HEK293 (cell line): ENCODE results near the gene FGFR2.
A peak's percentile ranks its signal among the peaks of the same experiment; 100 is the strongest.

ENCODE experiments used
- CTCF ChIA-PET: fragments of 350-600 bp; formaldehyde crosslinking; extraction: SDS; loops from one replicate; lab custom pipeline; 2021; ENCODE audit warnings: antibody characterized with exemption; lab: Yijun Ruan, JAX
- POLR2A ChIA-PET: fragments of 300-600 bp; formaldehyde crosslinking; extraction: SDS; loops from one replicate; lab custom pipeline; 2020; ENCODE audit warnings: antibody characterized with exemption, inconsistent platforms; lab: Yijun Ruan, JAX
- H3K27ac ChIP-seq: fragments of 200-500 bp; sonication (Bioruptor generic); 2 replicates; pipeline ENCODE4 v1.5.1; 2014; ENCODE audit warnings: low read depth, low read length, control low read depth, inconsistent platforms; ENCODE audit errors: extremely low read depth
- H3K36me3 ChIP-seq, 2 experiments: fragments of 200-500 bp in 1 of 2; sonication (Bioruptor generic) in 1 of 2; 1 replicate in 1 of 2; 2 replicates in 1 of 2; pipeline ENCODE4 v1.5.1; 2014 to 2017; ENCODE audit warnings: inconsistent platforms in 2 of 2, low read length in 2 of 2; ENCODE audit not compliant: control insufficient read depth in 2 of 2, insufficient read depth in 1 of 2
- H3K4me1 ChIP-seq: fragments of 200-500 bp; sonication (Bioruptor generic); 2 replicates; pipeline ENCODE4 v1.5.1; 2014; ENCODE audit warnings: mild to moderate bottlenecking, low read length, inconsistent platforms; ENCODE audit not compliant: control insufficient read depth, insufficient read depth
- H3K4me3 ChIP-seq: 2 replicates; pipeline ENCODE4 v1.5.1; 2011; ENCODE audit warnings: low read depth, mild to moderate bottlenecking, control low read depth, low read length, moderate library complexity
- H3K9me3 ChIP-seq: fragments of 200-500 bp; sonication (Bioruptor generic); 2 replicates; pipeline ENCODE4 v1.5.1; 2014; ENCODE audit warnings: low read depth, low read length, inconsistent platforms; ENCODE audit not compliant: control insufficient read depth, insufficient read depth
- HOXA7 ChIP-seq: sonication (generic); formaldehyde crosslinking; IDR thresholded peaks from 2 replicates; pipeline ENCODE4 v1.8.1; 2022; ENCODE audit warnings: missing genetic modification reagents, borderline replicate concordance
- MEIS1 ChIP-seq: sonication (generic); formaldehyde crosslinking; IDR thresholded peaks from 2 replicates; pipeline ENCODE4 v1.8.1; 2022; ENCODE audit warnings: missing genetic modification reagents, mild to moderate bottlenecking, borderline replicate concordance
- ZBTB17 ChIP-seq: fragments of 450-650 bp; formaldehyde crosslinking; IDR thresholded peaks from 2 replicates; pipeline ENCODE4 v1.5.1; 2016; ENCODE audit warnings: missing biosample characterization, missing genetic modification characterization
- ZFP41 ChIP-seq: fragments of 450-650 bp; formaldehyde crosslinking; IDR thresholded peaks from 2 replicates; pipeline ENCODE4 v1.5.1; 2016; ENCODE audit warnings: missing biosample characterization, missing genetic modification characterization, borderline replicate concordance
- ZNF10 ChIP-seq: fragments of 450-650 bp; formaldehyde crosslinking; IDR thresholded peaks from 2 replicates; pipeline ENCODE4 v1.5.1; 2017; ENCODE audit warnings: missing biosample characterization, missing genetic modification characterization
- ZNF239 ChIP-seq: fragments of 450-650 bp; formaldehyde crosslinking; IDR thresholded peaks from 2 replicates; pipeline ENCODE4 v1.5.1; 2016; ENCODE audit warnings: missing biosample characterization, missing genetic modification characterization
- ZNF335 ChIP-seq: fragments of 450-650 bp; formaldehyde crosslinking; conservative IDR thresholded peaks from 2 replicates; pipeline ENCODE4 v1.5.1; 2016; ENCODE audit warnings: missing biosample characterization, missing genetic modification characterization
- ZNF544 ChIP-seq: fragments of 450-650 bp; formaldehyde crosslinking; IDR thresholded peaks from 2 replicates; pipeline ENCODE4 v1.5.0; 2017; ENCODE audit warnings: missing biosample characterization, missing genetic modification characterization
- ZNF792 ChIP-seq: fragments of 450-650 bp; formaldehyde crosslinking; IDR thresholded peaks from 2 replicates; pipeline ENCODE4 v1.5.1; 2016; ENCODE audit warnings: missing biosample characterization, missing genetic modification characterization
- ZNF830 ChIP-seq: fragments of 450-650 bp; IDR thresholded peaks from 2 replicates; pipeline ENCODE4 v1.5.0; 2018; ENCODE audit warnings: missing biosample characterization, missing genetic modification characterization, low read depth, mild to moderate bottlenecking, moderate library complexity
- TF ChIP-seq, protein P1 (sequence below): fragments of 450-650 bp; formaldehyde crosslinking; conservative IDR thresholded peaks from 2 replicates; pipeline ENCODE4 v1.5.1; 2016; ENCODE audit warnings: low read depth, missing biosample characterization, missing genetic modification characterization
- TF ChIP-seq, protein P2 (sequence below): fragments of 450-650 bp; formaldehyde crosslinking; IDR thresholded peaks from 2 replicates; pipeline ENCODE4 v1.5.1; 2016; ENCODE audit warnings: missing biosample characterization, missing genetic modification characterization
- TF ChIP-seq, protein P3 (sequence below): fragments of 450-650 bp; formaldehyde crosslinking; optimal IDR thresholded peaks from 2 replicates; pipeline ENCODE3; 2016; ENCODE audit warnings: missing biosample characterization, mild to moderate bottlenecking, missing genetic modification characterization
- TF ChIP-seq, protein P4 (sequence below): fragments of 450-650 bp; formaldehyde crosslinking; IDR thresholded peaks from 2 replicates; pipeline ENCODE4 v1.5.1; 2016; ENCODE audit warnings: missing biosample characterization, missing genetic modification characterization

FGFR2 gene

DNA sequence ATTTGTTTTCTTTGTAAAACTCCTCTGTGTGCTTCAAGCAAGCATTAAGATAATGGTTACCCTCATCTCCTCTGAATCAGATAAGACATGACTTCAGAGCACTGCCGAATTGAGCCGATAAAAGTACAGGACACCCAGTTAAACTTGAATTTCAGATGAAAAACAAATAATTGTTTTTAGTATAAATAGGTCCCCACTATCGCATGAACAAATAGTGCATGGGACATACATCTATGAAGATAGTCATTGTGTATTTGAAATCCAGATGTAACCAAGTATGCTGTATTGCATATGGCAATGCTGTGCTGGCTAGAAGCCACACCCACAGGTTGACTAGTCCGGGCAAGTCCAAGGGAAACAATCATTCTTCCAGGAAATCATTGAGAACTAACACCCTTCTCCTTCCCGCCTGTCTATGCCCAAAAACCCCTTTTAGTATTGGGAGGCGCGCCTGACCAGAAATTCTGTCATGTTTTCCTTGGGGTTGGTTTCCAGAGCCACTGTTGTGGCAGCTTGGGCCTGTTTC is 12.6 kb upstream of the FGFR2 start (continued):
- TF ChIP-seq, protein P1, sequence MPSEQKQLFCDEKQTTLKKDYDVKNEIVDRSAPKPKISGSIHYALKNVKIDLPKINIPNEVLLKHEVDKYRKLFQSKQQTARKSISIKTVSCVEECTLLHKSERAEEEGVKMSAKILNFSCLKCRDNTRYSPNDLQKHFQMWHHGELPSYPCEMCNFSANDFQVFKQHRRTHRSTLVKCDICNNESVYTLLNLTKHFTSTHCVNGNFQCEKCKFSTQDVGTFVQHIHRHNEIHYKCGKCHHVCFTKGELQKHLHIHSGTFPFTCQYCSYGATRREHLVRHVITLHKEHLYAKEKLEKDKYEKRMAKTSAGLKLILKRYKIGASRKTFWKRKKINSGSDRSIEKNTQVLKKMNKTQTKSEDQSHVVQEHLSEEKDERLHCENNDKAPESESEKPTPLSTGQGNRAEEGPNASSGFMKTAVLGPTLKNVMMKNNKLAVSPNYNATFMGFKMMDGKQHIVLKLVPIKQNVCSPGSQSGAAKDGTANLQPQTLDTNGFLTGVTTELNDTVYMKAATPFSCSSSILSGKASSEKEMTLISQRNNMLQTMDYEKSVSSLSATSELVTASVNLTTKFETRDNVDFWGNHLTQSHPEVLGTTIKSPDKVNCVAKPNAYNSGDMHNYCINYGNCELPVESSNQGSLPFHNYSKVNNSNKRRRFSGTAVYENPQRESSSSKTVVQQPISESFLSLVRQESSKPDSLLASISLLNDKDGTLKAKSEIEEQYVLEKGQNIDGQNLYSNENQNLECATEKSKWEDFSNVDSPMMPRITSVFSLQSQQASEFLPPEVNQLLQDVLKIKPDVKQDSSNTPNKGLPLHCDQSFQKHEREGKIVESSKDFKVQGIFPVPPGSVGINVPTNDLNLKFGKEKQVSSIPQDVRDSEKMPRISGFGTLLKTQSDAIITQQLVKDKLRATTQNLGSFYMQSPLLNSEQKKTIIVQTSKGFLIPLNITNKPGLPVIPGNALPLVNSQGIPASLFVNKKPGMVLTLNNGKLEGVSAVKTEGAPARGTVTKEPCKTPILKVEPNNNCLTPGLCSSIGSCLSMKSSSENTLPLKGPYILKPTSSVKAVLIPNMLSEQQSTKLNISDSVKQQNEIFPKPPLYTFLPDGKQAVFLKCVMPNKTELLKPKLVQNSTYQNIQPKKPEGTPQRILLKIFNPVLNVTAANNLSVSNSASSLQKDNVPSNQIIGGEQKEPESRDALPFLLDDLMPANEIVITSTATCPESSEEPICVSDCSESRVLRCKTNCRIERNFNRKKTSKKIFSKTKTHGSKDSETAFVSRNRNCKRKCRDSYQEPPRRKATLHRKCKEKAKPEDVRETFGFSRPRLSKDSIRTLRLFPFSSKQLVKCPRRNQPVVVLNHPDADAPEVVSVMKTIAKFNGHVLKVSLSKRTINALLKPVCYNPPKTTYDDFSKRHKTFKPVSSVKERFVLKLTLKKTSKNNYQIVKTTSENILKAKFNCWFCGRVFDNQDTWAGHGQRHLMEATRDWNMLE (tag by site-specific recombination), result 0 out of 2 replicates have a peak, but pooled peaks have one; percentile 25
- no peak for TF ChIP-seq ZNF830
- 0 out of 2 replicates have a peak, but pooled peaks have one; percentile 21 for TF ChIP-seq ZBTB17
- TF ChIP-seq, all 188 proteins: peak for 6

DNA sequence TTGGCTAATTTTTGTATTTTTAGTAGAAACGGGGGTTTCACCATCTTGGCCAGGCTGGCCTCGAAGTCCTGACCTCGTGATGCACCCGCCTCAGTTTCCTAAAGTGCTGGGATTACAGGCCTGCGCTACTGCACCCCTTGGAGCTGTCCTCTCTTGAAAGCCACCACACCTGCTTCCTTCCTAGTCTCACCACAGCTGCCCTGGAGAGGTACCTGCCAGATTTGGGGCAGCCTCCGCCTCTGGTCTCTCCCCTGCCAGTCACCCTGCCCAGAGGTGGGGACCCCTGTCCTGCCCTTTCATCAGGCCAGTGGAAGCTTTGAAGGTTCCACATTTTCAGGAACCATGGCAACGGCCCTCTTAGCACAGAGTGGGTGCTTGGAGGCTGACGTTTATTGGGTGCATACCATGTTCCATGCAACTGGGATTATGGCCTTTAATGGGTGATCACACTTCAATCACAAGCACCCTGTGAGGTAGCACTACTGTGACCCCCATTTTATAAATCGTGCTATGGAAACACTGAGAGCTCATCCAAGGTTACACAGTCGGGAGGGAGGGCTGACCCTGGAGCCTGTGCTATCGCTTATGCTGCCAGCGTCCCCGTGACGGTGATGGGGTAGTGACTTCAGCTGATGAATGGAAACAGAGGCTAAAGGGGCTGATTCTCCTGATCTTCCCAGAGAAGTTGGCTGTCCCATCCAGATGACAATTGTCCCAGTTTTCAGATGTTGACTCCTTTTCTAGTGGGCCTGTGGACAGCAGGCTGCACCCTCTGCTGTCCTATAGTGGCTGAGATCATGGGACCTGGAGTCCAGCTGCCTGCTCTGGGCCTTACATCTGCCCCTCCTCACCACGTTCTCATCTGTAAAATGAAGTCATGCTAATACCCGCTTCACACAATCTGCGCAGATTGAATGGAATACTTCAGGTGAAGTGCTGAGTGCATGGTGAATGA is 11.5 kb upstream of the FGFR2 start:
- Histone ChIP-seq H3K4me3 (no peak overlapping the region), H3K4me1 (peaks cover 14% of the 10 kb centered on the region)
- POLR2A ChIA-PET, result no interaction called here

DNA sequence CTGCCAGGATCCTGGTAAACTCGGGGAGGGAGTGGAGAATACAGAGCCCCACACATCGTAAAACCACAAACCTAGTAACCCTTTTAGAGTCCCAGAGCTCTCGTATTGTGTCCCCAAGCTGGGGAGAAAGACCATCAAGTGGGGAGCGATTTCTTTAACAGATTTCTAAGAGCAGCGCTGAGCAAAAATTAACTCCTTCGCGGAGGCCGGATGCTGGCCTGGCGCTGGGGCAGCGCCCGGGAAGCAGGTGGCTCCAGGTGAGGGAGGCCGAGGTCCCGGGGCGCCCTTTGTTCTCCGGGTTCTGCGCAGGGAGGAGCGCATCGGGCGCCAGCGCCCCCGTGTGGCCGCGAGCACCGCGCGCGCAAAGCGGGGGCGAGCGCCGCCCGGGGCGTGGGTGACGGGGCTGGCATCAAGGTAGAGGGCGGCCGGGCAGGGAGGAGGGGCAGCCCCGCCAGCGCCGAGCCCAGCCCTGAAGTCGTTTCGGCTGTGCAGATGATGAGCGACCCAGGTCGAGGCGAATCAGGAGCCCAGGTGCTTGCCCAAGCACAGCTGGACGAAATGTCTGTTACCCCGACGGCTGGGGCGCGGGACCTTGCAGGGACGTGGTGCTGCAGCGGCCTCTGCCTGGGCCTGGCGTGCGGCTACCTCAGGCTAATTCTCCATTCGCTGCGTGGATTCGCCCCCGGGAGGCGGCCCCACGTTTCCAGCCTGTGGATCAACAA is 10.4 kb upstream of the FGFR2 start:
- H3K9me3 ChIP-seq, result no peaks in the 10 kb centered on the region
- CTCF ChIA-PET, result interaction anchor here (0.5 to 2.6 kb wide), 23 partner anchors 10 to 665 kb away, joined by 3 to 7 read pairs (median 4); partner anchors contain the start of gene FGFR2
- no peak overlapping the region for H3K4me3 ChIP-seq
- H3K27ac ChIP-seq, result no peak overlapping the region; the same call in 1 of the 2 replicates
- POLR2A ChIA-PET, result interaction anchor here (0.7 kb wide), 1 partner anchor 36 kb away, joined by 6 read pairs; no protein-coding TSS in a partner anchor
- H3K4me1 ChIP-seq, result peaks cover 14% of the 10 kb centered on the region
- no peaks in the 10 kb centered on the region for H3K36me3 ChIP-seq
- TF ChIP-seq ZNF10, result peak; percentile 34; the same call in 1 of the 2 replicates
- TF ChIP-seq HOXA7 (CRISPR knock-in tag), result no peak
- TF ChIP-seq, protein P2, sequence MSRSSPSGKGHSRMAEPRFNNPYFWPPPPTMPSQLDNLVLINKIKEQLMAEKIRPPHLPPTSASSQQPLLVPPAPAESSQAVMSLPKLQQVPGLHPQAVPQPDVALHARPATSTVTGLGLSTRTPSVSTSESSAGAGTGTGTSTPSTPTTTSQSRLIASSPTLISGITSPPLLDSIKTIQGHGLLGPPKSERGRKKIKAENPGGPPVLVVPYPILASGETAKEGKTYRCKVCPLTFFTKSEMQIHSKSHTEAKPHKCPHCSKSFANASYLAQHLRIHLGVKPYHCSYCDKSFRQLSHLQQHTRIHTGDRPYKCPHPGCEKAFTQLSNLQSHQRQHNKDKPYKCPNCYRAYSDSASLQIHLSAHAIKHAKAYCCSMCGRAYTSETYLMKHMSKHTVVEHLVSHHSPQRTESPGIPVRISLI (tag by site-specific recombination), result peak; percentile 59; the same call in 1 of the 2 replicates
- TF ChIP-seq ZNF544, result no peak
- TF ChIP-seq, protein P3, sequence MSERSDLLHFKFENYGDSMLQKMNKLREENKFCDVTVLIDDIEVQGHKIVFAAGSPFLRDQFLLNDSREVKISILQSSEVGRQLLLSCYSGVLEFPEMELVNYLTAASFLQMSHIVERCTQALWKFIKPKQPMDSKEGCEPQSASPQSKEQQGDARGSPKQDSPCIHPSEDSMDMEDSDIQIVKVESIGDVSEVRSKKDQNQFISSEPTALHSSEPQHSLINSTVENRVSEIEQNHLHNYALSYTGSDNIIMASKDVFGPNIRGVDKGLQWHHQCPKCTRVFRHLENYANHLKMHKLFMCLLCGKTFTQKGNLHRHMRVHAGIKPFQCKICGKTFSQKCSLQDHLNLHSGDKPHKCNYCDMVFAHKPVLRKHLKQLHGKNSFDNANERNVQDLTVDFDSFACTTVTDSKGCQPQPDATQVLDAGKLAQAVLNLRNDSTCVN (tag by site-specific recombination), result peak; percentile 66
- TF ChIP-seq, protein P4, sequence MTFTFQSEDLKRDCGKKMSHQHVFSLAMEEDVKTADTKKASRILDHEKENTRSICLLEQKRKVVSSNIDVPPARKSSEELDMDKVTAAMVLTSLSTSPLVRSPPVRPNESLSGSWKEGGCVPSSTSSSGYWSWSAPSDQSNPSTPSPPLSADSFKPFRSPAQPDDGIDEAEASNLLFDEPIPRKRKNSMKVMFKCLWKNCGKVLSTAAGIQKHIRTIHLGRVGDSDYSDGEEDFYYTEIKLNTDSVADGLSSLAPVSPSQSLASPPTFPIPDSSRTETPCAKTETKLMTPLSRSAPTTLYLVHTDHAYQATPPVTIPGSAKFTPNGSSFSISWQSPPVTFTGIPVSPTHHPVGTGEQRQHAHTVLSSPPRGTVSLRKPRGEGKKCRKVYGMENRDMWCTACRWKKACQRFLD (tag by site-specific recombination), result no peak
- TF ChIP-seq, protein P1 (tag by site-specific recombination), result no peak
- TF ChIP-seq ZNF239, result no peak
- no peak for TF ChIP-seq ZFP41 (tag by site-specific recombination)
- no peak for TF ChIP-seq MEIS1
- TF ChIP-seq ZNF335 (tag by site-specific recombination), result 0 out of 2 replicates have a peak, but pooled peaks have one; percentile 15

More for the DNA sequence above, 11.5 kb upstream of the FGFR2 start:
- Histone ChIP-seq H3K27ac (no peak overlapping the region), H3K36me3 (no peaks in the 10 kb centered on the region), H3K9me3 (no peaks in the 10 kb centered on the region)
- CTCF ChIA-PET, result interaction anchor here (0.6 to 2.0 kb wide), 19 partner anchors 9 to 666 kb away, joined by 3 to 7 read pairs (median 4); no protein-coding TSS in a partner anchor
- TF ChIP-seq ZNF792 (tag by site-specific recombination), result no peak
- 0 out of 2 replicates have a peak, but pooled peaks have one; percentile 45 for TF ChIP-seq ZNF10
